HG02938 (cell line): ENCODE results near the gene LRRC7.

ENCODE experiments used
- ATAC-seq: cut with Tn5 transposase; IDR thresholded peaks from one replicate; pipeline ENCODE4 v1.9.1; 2021; ENCODE audit warnings: mild to moderate bottlenecking, moderate library complexity; ENCODE audit not compliant: unreplicated experiment

Gene LRRC7

DNA sequence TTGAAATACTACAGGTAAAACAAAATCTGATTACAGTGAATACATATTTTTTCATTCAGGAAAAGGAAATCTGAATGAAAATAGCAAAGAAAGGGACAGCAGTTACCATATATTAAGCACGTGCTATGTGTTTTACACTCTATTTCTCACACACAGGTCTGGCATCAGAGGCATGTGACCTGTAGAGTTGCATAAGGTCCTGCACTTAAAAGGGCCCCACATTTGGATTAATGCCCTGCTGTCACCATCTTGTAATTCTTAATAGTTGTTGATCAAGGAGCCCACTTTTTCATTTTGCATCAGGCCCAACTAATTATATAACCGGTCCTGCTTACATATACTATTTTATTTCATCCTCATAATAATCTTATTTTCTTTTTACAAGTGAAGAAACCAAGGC, 511.8 kb downstream of the LRRC7 start:
- ATAC-seq, result no peak

DNA sequence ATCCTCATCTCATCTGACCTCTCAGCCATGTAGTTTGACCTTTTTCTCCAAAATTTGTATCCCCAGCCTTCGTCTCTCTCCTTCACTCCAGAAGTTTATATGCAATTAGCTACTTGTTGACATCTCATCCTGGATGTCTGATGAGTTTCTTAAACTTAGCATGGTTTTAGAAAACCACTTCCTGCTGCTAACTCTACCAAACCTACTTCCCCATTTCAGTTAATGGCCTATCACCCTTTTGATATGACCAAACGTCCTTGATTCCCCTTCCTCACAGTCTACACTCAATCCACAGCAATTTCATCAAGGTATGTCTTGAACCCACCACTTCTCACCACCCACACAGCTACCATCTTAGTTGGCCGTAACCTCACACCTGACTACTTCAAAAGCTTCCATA, 515.8 kb downstream of the LRRC7 start:
- peak; percentile 78 for ATAC-seq

DNA sequence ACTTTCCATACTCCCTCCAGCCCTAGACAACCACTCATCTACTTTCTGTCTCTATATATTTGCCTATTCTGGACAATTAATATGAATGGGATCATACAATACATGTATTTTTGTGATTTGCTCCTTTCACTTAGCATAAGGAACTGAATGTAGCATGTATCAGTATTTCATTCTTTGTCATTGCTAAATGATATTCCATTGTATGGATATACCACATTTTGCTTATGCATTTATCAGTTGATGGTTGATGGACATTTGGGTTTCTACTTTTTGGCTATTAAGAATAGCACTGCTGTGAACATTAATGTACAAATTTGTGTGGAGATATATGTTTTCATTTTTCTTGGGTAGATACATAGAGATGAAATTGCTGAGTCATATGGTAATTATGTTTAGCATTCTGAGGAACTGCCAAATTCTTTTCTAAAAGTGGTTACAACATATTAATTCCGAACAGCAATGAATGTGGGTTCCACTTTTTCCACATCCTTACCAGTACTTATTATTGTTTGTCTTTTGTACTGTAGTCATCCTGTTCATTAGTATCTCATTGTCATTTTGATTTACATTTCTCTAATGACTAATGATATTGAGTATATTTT, 516.7 kb downstream of the LRRC7 start:
- ATAC-seq, result no peak

- ATAC-seq, result no peak
Measured at GRCh38 chr1:70085521-70085920, 517.8 kb downstream of the LRRC7 start.

DNA sequence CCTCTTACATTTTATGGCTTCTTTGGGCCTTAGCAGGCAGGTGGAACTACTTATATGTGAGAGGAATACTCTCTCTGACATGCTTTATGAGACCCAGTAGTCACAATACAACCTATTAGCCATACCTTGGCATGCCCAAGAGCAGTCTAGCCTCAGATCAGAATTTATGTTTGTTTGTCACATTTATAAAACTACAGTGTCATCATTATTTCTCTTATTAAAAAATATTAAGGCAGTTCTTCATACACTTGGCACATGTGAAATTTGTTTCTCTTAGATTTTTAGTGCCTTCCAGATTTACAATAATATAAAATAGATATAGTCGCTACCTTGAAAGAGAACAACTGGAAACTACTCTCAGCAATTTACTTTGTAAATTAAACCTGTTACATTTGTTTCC, 519.2 kb downstream of the LRRC7 start:
- ATAC-seq, result no peak

DNA sequence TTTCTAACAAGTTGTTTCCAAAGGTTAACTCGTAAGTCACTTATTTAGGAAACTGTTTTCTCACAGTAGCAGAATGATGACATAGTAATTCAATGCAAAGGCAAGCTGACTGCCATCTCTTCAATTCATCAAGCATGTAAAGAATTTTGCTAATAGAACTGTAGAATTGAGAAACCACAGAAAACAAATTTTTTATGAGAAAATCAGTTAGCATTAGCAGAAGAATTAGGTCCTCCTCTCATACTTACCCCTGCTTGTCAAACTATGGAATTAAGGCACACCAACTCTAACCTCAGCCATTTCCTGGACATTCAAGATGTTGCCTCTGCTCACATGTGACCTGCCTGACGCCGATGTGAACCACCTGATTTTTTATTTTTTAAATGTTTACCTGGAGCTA, 522.4 kb downstream of the LRRC7 start:
- no peak for ATAC-seq

GRCh38 chr1:70090875-70091274, 523.2 kb downstream of the LRRC7 start:
- ATAC-seq, result no peak

GRCh38 chr1:70091811-70092210, 524.1 kb downstream of the LRRC7 start:
- no peak for ATAC-seq

DNA sequence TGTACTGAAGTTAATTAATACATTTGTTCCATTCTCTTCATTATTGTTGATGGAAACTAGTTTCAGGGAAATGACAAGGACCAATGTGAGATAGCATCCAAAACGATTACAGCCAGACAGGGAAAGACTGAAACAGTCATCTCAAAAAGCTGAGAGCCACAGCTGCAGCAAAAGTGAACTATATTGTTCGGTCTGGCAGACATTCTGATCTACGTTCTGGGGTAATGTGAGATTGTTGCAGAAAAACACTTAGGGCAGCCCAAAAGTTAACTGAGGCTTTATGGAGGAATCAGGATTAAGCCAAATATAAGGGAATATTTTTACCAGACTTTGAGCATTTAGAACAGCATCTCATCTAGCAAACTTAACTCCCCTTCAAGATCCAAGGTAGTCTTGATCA, 524.8 kb downstream of the LRRC7 start:
- ATAC-seq, result no peak

DNA sequence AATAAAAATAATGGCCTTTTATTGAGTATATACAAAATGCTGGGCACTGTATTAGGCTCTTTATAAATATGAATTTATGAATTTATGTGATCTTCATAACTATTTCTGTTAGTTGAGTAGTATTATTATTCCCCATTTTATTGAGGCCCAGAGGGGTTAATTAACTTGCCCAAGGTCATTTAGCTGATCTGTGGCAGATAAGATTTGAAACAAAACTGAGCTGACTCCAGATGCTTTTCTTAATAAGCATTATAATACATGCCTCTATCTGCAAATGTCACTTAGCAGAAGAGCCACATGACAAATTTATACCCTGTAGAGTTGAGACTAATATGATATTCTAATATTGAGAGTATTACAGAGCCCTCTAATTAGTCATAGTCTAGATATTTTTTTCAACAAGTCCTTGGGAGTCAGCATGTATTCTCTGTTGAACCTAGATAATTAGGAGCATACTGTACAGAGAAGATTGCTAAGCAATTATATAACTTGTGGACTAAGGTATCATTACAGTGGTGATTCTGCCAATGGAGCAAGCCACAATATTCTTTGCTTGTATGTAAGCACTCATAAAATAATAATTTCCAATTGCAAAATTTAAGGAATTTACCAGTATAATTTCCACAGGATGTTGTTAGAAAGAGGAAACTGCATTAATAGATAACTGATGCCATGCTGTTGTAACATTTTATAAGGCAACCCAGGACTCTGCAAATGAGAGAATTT, 525.7 kb downstream of the LRRC7 start:
- ATAC-seq, result no peak

DNA sequence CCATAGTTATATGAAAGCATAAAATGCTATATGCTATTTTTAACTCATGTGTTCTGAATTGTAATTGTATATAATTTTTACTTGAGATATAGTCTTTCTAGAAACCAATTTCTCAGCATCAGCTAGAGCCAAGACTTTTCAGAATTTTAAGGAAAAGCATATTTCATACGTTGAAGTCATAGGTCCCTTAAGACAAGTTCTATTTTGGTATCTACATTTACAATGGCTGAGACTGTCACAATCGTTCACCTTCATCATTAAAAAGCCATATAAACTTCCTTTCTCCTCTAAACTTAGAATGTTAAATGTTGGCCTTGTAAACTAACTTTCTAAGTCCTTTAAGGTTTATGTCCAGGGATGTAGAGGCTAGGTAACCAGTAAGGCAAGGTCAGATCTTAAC, 533.5 kb downstream of the LRRC7 start:
- no peak for ATAC-seq

DNA sequence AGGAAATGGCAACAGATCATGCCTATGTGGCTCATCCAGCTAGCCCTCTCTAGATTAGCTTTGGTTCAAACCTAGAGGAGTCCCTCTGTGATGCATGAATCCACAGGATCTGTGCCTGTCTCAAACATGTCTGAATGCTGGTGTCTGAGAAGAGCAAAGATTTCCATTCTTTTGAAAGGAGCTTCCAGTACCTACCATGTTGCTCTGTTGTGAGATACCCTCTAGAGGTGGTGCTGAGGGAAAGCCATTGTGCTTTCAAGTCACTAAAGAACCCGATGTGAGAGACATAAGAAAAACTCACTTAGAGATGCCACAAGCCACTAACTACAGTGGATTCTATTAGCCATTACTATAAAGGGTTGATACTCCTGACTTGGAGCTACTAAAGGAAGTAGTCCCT, 534.1 kb downstream of the LRRC7 start:
- no peak for ATAC-seq

- no peak for ATAC-seq
Measured at GRCh38 chr1:70103770-70104169, 536.0 kb downstream of the LRRC7 start.

DNA sequence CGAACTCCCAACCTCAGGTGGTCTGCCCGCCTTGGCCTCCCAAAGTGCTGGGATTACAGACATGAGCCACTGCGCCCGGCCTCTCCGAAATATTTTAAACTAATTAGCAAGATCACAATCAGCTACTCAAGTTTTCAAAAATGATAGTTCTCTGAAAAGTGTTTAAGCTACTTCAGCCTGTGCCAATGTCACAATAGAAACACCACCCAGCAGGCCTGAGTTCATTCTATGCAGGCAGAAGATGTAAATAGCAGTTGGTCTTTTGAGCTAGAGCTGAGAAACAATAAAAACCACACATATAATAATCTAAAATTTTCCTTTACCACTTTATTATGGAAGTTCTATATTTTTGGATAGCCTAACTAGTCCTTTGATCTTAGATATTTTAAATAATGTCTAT, 541.5 kb downstream of the LRRC7 start:
- ATAC-seq, result no peak

DNA sequence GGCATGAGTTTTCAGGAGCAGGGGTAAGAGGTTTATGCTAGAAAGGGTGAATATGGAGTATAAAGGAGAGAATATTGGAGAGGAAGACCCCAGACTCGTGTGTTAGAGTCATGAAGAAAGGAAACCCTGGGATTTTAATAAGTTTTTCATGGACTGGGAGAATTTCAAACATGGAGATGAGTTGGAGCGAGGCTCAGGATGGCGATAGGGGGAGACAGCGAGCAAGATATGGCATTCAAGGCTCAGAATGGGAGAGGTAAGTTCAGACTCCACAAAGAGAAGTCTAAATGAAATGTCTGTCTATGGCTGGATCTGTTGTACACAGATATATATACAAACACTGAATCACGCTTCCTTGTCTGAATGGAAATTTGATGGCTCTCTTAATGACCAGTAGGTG, 545.1 kb downstream of the LRRC7 start:
- no peak for ATAC-seq

DNA sequence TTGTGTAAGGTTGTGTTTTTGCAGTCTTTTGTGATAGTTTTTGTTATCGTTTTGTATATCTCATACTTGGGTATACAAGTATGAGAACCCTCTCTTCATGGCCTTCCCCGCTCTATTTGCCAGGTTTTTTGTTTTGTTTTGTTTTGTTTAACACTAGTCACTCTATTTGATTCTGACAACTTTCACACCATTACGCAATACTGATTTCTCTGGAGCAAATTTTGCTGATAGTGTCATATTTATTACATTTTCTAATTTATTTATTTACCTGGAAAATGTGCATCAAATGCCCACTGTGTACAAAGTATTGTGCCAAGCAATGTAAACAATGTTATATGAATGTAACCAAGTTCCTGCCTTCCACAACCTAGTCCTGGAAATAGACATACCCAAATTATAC, 547.6 kb downstream of the LRRC7 start:
- no peak for ATAC-seq

DNA sequence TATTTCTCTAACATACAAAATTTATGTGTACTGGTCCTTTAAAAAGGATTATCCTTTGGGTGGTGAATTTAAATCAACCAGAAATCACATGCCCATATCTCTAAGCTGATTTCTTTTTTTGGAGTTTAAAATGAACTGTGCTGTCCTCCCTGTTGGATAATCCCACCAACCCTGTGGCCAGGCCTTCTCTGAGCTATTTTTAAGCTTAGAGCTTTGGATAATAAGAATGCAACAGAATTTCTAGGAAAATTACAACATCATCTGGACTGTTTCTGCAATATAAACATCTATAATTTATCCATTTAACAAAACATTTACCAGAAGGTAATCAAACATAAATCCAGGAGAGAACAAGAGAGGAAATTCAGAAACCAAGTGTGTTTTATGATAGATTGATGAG, 549.3 kb downstream of the LRRC7 start:
- no peak for ATAC-seq

GRCh38 chr1:70134148-70134547, 566.4 kb downstream of the LRRC7 start:
- no peak for ATAC-seq

DNA sequence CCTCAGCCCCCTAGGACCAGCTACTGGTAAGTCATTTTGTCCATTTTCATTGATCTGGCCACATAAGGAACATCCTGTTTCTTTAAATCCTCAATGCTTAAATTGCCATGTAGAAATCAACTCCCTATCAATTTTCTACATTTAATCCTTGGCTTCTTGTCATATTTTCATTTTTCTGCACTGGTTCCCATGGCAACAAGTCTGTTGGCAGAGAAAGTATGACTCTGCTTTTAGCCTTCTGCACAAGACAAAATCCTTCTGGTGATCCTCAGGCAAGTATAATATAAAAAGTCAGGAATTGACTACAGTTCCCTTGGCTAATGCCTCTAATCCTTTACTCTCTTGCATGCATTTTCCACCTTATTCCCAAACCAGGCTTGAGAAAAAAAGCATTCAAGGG, 572.6 kb downstream of the LRRC7 start:
- no peak for ATAC-seq

DNA sequence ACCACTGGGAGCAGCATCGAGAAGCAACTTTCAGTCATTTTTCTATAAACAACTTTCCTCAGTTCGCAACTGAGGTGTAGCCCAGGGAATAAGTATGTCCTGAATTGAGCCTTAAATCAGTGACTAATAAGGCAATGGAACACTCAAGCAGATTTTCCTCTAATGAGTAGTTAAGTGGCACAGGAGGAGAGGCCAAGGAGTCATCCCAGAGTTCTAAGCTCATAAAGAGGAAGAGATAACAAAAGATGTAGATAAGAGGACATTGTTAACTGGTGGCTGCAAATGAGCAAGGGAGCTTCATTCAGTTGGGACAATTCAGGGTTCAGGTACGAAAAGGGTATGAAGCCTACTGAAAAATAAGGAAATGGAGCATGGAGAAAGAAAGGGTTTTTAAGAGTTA, 573.2 kb downstream of the LRRC7 start:
- no peak for ATAC-seq

DNA sequence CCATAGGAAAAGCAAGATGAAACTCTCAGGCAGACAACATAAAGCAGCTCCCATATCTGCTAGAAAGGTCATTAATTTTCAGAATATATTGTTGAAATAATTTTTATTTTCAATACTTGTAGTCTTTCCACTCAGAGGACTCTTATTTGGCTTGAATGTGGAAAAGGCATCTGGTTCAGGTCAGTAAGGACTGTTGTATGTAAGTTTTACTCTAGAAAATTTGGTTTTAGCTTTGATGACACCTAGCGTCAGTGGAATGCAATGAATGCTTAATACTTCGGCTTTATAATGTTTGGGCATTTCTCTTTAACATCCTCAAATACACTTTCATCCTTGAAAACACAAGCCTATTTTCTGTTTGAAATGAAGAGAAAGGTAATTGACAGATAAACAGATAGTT, 574.4 kb downstream of the LRRC7 start:
- no peak for ATAC-seq

DNA sequence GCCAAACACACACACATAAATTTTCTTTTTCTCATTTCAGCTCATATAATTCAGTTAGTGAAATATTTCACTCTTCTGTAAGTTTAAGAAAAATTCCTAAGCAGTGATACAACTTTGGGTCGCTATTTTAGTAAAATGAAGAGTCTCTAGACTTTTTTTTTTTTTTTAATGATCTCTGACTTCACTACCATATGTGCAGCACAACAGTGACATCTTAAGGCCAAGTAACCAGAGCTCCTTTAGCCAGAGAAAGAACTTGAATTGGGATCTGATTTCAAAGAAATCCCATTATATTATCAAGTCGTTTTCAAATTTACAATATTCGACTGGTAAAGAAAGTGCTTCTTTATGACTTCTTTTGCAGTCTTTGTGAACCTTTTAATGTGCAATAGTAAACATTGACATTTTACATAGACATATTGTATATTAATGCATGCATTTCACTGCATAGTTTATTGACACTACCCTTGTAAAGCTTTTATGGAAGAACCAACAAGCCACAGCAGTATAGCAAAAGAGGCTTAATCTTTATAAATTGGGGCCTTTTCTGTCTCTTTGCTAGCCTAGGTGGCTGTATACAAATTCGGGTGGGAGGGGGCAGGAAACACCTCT, 575.4 kb downstream of the LRRC7 start:
- ATAC-seq, result no peak

GRCh38 chr1:70146488-70146887, 578.8 kb downstream of the LRRC7 start:
- no peak for ATAC-seq
